ENCODE measurements around the gene COL9A2.
"Not testable (repeated sequence)": the region's sequence is repeated elsewhere in the genome, so short reads cannot be mapped to it uniquely, and the experiment has no call there.

COL9A2 gene

GRCh38 chr1:40357625-40358024, 40.5 kb upstream of the COL9A2 start:
- TF ChIP-seq, protein P1, sequence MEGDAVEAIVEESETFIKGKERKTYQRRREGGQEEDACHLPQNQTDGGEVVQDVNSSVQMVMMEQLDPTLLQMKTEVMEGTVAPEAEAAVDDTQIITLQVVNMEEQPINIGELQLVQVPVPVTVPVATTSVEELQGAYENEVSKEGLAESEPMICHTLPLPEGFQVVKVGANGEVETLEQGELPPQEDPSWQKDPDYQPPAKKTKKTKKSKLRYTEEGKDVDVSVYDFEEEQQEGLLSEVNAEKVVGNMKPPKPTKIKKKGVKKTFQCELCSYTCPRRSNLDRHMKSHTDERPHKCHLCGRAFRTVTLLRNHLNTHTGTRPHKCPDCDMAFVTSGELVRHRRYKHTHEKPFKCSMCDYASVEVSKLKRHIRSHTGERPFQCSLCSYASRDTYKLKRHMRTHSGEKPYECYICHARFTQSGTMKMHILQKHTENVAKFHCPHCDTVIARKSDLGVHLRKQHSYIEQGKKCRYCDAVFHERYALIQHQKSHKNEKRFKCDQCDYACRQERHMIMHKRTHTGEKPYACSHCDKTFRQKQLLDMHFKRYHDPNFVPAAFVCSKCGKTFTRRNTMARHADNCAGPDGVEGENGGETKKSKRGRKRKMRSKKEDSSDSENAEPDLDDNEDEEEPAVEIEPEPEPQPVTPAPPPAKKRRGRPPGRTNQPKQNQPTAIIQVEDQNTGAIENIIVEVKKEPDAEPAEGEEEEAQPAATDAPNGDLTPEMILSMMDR (IDR thresholded peaks at IDR 0.05; ENCODE audit: control insufficient read depth, extremely low read depth, insufficient read depth): no peak
- H3K4me3 ChIP-seq (ENCODE audit: low read depth, low read length): no peak overlapping the region
- DNase-seq (ENCODE audit: low read depth): no peak

DNA sequence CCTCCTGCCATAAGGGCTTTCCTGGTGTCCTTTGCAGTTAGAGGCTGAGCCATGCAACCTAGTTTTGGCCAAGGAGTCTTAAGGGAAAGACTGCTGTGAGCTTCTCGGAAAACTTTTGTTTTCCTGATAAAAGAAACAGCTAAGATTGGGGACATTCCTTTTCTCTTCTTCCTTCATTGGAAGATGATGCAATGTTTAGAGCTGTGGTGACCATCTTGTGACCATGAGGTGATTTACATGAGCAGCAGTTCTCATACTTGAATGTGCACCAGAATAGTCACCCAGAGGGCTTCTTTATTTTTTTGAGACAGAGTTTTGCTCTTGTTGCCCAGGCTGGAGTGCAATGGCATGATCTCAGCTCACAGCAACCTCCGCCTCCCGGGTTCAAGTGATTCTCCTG, 36.0 kb upstream of the COL9A2 start:
- DNase-seq (ENCODE audit: low read depth): no peak
- H3K4me3 ChIP-seq (ENCODE audit: low read depth, low read length): no peak overlapping the region
- TF ChIP-seq, protein P1 (IDR thresholded peaks at IDR 0.05; ENCODE audit: control insufficient read depth, extremely low read depth, insufficient read depth): no peak

- TF ChIP-seq, protein P1 (IDR thresholded peaks at IDR 0.05; ENCODE audit: control insufficient read depth, extremely low read depth, insufficient read depth): no peak
- DNase-seq (ENCODE audit: low read depth): no peak
- H3K4me3 ChIP-seq (ENCODE audit: low read depth, low read length): no peak overlapping the region
These were observed 35.0 kb upstream of the COL9A2 start for GRCh38 chr1:40352126-40352525.

- TF ChIP-seq, protein P1 (IDR thresholded peaks at IDR 0.05; ENCODE audit: control insufficient read depth, extremely low read depth, insufficient read depth): no peak
- no peak for DNase-seq (ENCODE audit: low read depth)
- H3K4me3 ChIP-seq (ENCODE audit: low read depth, low read length): no peak overlapping the region
These were observed 34.0 kb upstream of the COL9A2 start for GRCh38 chr1:40351124-40351523.

- no peak overlapping the region for H3K4me3 ChIP-seq (ENCODE audit: low read depth, low read length)
- TF ChIP-seq, protein P1 (IDR thresholded peaks at IDR 0.05; ENCODE audit: control insufficient read depth, extremely low read depth, insufficient read depth): no peak
- DNase-seq (ENCODE audit: low read depth): no peak
These were observed 33.3 kb upstream of the COL9A2 start for GRCh38 chr1:40350391-40350790.

- no peak for DNase-seq (ENCODE audit: low read depth)
- TF ChIP-seq, protein P1 (IDR thresholded peaks at IDR 0.05; ENCODE audit: control insufficient read depth, extremely low read depth, insufficient read depth): no peak
- H3K4me3 ChIP-seq (ENCODE audit: low read depth, low read length): no peak overlapping the region
These were observed 27.5 kb upstream of the COL9A2 start for GRCh38 chr1:40344597-40344996.

GRCh38 chr1:40342381-40342717, 25.3 kb upstream of the COL9A2 start:
- not testable (repeated sequence) for DNase-seq (ENCODE audit: low read depth); H3K4me3 ChIP-seq (ENCODE audit: low read depth, low read length)

Measured in LNCaP clone FGC (cell line).